Measurements from ENCODE around the gene TET2.

The TET2 gene

DNA sequence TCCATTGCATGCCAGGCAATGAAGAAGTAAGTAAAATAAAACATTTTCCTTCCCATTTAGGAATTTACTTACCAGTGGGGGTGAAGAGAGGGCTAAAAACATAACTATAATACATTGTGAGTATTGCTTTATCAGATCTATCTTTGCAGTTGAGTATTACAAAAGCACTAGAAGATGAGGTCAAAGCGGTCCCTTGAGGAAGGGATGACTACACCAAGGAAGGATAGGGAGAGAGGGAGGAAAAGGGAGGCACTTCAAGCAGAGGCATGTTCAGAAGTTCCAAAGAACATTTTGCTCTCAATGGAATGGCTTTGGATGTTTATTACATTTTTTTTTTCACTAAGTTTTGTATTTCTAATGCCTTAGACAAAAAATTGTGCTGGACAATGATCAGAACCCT is 127.8 kb downstream of the TET2 start:
- Mint-ChIP-seq H3K27me3 (ENCODE audit: low read depth, poor library complexity) (no peaks in the 10 kb centered on the region), H3K36me3 (ENCODE audit: low read depth) (peaks cover 69% of the 10 kb centered on the region), H3K4me3 (no peak overlapping the region), H3K9me3 (no peaks in the 10 kb centered on the region), H3K4me1 (no peaks in the 10 kb centered on the region), H3K27ac (no peak overlapping the region)
- TF ChIP-seq, protein P1, sequence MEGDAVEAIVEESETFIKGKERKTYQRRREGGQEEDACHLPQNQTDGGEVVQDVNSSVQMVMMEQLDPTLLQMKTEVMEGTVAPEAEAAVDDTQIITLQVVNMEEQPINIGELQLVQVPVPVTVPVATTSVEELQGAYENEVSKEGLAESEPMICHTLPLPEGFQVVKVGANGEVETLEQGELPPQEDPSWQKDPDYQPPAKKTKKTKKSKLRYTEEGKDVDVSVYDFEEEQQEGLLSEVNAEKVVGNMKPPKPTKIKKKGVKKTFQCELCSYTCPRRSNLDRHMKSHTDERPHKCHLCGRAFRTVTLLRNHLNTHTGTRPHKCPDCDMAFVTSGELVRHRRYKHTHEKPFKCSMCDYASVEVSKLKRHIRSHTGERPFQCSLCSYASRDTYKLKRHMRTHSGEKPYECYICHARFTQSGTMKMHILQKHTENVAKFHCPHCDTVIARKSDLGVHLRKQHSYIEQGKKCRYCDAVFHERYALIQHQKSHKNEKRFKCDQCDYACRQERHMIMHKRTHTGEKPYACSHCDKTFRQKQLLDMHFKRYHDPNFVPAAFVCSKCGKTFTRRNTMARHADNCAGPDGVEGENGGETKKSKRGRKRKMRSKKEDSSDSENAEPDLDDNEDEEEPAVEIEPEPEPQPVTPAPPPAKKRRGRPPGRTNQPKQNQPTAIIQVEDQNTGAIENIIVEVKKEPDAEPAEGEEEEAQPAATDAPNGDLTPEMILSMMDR (IDR thresholded peaks at IDR 0.05): no peak
- no peak for DNase-seq

DNA sequence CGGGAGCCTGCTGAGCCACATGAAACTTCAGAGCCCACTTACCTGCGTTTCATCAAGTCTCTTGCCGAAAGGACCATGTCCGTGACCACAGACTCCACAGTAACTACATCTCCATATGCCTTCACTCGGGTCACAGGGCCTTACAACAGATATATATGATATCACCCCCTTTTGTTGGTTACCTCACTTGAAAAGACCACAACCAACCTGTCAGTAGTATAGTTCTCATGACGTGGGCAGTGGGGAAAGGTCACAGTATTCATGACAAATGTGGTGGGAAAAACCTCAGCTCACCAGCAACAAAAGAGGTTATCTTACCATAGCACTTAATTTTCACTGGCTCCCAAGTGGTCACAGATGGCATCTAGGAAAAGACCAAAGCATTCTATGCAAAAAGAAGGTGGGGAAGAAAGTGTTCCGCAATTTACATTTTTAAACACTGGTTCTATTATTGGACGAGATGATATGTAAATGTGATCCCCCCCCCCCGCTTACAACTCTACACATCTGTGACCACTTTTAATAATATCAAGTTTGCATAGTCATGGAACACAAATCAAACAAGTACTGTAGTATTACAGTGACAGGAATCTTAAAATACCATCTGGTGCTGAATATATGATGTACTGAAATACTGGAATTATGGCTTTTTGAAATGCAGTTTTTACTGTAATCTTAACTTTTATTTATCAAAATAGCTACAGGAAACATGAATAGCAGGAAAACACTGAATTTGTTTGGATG is 129.9 kb downstream of the TET2 start:
- no peak for DNase-seq
- Mint-ChIP-seq H3K36me3 (ENCODE audit: low read depth) (peaks cover 48% of the 10 kb centered on the region), H3K4me3 (no peak overlapping the region), H3K27me3 (ENCODE audit: low read depth, poor library complexity) (no peaks in the 10 kb centered on the region), H3K9me3 (no peaks in the 10 kb centered on the region), H3K4me1 (no peaks in the 10 kb centered on the region), H3K27ac (no peak overlapping the region)
- TF ChIP-seq, protein P1 (IDR thresholded peaks at IDR 0.05): no peak

DNA sequence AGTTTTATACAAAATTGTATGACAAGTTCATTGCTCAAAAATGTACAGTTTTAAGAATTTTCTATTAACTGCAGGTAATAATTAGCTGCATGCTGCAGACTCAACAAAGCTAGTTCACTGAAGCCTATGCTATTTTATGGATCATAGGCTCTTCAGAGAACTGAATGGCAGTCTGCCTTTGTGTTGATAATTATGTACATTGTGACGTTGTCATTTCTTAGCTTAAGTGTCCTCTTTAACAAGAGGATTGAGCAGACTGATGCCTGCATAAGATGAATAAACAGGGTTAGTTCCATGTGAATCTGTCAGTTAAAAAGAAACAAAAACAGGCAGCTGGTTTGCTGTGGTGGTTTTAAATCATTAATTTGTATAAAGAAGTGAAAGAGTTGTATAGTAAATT is 131.0 kb downstream of the TET2 start:
- H3K4me1 Mint-ChIP-seq: no peaks in the 10 kb centered on the region
- TF ChIP-seq, protein P1 (IDR thresholded peaks at IDR 0.05): no peak
- no peak for DNase-seq
- H3K27ac Mint-ChIP-seq: no peak overlapping the region
- H3K27me3 Mint-ChIP-seq (ENCODE audit: low read depth, poor library complexity): no peaks in the 10 kb centered on the region
- no peak overlapping the region for H3K4me3 Mint-ChIP-seq
- peaks cover 37% of the 10 kb centered on the region for H3K36me3 Mint-ChIP-seq (ENCODE audit: low read depth)
- H3K9me3 Mint-ChIP-seq: no peaks in the 10 kb centered on the region

DNA sequence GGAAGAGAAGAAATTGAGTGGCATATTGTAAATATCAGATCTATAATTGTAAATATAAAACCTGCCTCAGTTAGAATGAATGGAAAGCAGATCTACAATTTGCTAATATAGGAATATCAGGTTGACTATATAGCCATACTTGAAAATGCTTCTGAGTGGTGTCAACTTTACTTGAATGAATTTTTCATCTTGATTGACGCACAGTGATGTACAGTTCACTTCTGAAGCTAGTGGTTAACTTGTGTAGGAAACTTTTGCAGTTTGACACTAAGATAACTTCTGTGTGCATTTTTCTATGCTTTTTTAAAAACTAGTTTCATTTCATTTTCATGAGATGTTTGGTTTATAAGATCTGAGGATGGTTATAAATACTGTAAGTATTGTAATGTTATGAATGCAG is 132.6 kb downstream of the TET2 start:
- Mint-ChIP-seq H3K9me3 (no peaks in the 10 kb centered on the region), H3K4me3 (no peak overlapping the region)

DNA sequence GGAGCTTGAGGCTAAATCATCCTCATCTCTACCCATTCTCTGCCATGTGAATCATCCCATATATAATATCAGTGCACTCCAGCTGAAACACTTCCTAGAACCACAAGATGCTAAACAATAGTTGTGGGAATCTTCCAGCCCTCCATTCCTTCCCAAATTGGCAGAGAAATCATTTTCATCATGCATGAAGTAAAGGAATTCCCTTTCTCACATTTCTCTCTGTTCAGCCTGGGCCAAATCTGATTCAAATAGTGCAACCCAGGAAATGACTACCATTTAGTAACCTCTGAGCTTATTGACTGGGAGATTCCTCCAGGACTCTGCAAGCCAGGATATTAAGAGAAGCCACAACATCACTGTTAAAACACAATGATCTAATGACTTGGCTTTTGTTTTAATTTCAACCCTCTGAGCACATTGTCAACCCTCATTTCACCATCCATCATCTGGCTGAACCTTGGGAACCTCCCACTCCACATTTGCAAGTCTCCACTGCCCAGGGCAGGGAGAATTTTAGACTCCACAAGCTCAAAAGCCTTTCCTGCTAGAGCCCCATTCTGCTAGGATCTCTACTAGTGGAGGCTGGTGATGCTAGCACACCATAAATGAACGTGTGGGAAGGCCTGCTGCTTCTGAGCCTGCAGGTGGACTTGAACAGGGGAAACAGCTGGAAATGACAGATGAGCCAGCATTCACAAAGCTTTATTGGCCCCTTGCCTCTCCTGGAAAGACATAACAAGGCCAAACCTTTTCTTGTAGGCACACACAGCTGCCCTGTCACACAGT is 133.9 kb downstream of the TET2 start:
- H3K9me3 Mint-ChIP-seq: no peaks in the 10 kb centered on the region
- TF ChIP-seq, protein P1 (IDR thresholded peaks at IDR 0.05): no peak
- H3K36me3 Mint-ChIP-seq (ENCODE audit: low read depth): peaks cover 13% of the 10 kb centered on the region
- no peak for DNase-seq
- no peaks in the 10 kb centered on the region for H3K27me3 Mint-ChIP-seq (ENCODE audit: low read depth, poor library complexity)
- no peaks in the 10 kb centered on the region for H3K4me1 Mint-ChIP-seq
- no peak overlapping the region for H3K27ac Mint-ChIP-seq
- H3K4me3 Mint-ChIP-seq: no peak overlapping the region

More for the DNA sequence above, 132.6 kb downstream of the TET2 start:
- TF ChIP-seq, protein P1 (IDR thresholded peaks at IDR 0.05): no peak
- no peak for DNase-seq
- no peak overlapping the region for H3K27ac Mint-ChIP-seq
- H3K36me3 Mint-ChIP-seq (ENCODE audit: low read depth): peaks cover 26% of the 10 kb centered on the region
- H3K27me3 Mint-ChIP-seq (ENCODE audit: low read depth, poor library complexity): no peaks in the 10 kb centered on the region
- H3K4me1 Mint-ChIP-seq: no peaks in the 10 kb centered on the region

Measured in nephron progenitor cell (in vitro differentiated cells).